Right atrium auricular region (tissue), 2 donors: Measurements from ENCODE around the gene MAP3K12. TPM values are rescaled to one million over a fixed set of nuclear protein-coding genes. Genes with fewer than 3 reads are reported as not detected.

Source experiments
- DNase-seq: peaks from one replicate; pipeline ENCODE4 v3.0.0-alpha.2; 2019; ENCODE audit warnings: low spot score
- H3K27ac ChIP-seq, 2 donors: fragments of 200-600 bp; sonication (generic); 1 replicate in 1 of 2; 2 replicates in 1 of 2; pipeline ENCODE4 v1.5.1; 2016 to 2019
- H3K27me3 ChIP-seq, 2 donors: fragments of 200-600 bp; sonication (generic); one replicate each; pipeline versions ENCODE4 v1.5.1 to v1.6.0; 2017 to 2019
- H3K36me3 ChIP-seq: fragments of 200-600 bp; sonication (generic); one replicate; pipeline ENCODE4 v1.5.1; 2016
- H3K4me1 ChIP-seq, 2 donors: fragments of 200-600 bp; sonication (generic); one replicate each; pipeline versions ENCODE4 v1.5.1 to v1.6.0; 2017 to 2019
- H3K4me3 ChIP-seq, 2 donors: fragments of 200-600 bp; sonication (generic); 1 replicate in 1 of 2; 2 replicates in 1 of 2; pipeline ENCODE4 v1.5.1; 2017 to 2019; ENCODE audit warnings: mild to moderate bottlenecking in 1 of 2, moderate library complexity in 1 of 2
- H3K9me3 ChIP-seq, 2 donors: fragments of 200-600 bp; sonication (generic); one replicate each; pipeline ENCODE4 v1.5.1; 2019
- total RNA-seq, 2 donors: library from RNA; depleted of rRNA; stranded (reverse); fragments of >200 nt; gene quantifications; one replicate each; pipeline ENCODE4 v1.1.0, GENCODE V29; 2016
- TF ChIP-seq, protein P1 (sequence below), 2 donors: fragments of 200-600 bp; sonication (generic); IDR thresholded peaks; one replicate each; pipeline ENCODE4 v1.5.1; 2019; ENCODE audit warnings: antibody characterized with exemption in 2 of 2

MAP3K12 gene
- total RNA-seq, 2 donors from 2014 or later: 2.6 to 9.8 TPM

DNA sequence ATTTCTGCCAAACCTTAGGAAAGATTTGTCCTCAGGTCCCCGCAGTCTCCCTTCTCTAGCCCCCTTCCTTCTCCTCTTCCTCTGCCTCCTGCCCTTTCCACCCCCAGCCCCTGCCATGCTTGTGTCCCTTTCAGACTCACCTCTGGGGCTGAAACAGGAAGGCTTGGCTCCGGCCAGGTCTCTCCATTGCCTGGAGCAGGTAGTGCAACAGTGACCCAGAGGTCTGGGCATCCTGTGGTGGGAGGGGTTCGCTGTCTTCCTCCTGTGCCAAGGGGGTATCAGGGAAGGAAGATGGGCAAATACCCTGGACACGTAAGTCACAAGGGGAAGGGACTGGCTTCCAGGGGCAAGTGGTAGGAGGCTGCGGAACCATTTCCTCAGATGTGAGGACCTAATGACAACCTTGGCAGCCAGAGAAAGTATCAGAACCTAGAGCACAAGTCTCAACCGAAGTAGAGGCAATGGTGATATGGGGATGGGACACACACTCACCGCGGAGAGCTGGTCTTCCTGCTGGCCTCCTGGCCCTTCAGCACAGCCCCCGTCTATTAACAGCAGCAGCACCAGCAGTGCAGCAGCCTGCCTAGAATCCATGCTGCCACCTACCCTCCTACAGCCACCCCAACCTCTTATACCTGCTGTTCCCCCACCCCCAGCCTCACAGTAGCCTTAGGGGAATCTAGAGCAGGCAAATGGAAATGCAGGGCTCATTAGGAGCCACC, 7.8 kb upstream of the MAP3K12 start, which contains the start of gene NPFF:
NPFF (minus strand) TSS at position 604 of the 722 bp plus-strand sequence; CDS start at position 594, 10 bp downstream.
- H3K9me3 ChIP-seq: no peaks in the 10 kb centered on the region
- TF ChIP-seq, protein P1, sequence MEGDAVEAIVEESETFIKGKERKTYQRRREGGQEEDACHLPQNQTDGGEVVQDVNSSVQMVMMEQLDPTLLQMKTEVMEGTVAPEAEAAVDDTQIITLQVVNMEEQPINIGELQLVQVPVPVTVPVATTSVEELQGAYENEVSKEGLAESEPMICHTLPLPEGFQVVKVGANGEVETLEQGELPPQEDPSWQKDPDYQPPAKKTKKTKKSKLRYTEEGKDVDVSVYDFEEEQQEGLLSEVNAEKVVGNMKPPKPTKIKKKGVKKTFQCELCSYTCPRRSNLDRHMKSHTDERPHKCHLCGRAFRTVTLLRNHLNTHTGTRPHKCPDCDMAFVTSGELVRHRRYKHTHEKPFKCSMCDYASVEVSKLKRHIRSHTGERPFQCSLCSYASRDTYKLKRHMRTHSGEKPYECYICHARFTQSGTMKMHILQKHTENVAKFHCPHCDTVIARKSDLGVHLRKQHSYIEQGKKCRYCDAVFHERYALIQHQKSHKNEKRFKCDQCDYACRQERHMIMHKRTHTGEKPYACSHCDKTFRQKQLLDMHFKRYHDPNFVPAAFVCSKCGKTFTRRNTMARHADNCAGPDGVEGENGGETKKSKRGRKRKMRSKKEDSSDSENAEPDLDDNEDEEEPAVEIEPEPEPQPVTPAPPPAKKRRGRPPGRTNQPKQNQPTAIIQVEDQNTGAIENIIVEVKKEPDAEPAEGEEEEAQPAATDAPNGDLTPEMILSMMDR (IDR thresholded peaks at IDR 0.05): no peak
- peaks cover 0 to 25% of the 10 kb centered on the region in 2 donors for H3K4me1 ChIP-seq
- no peak for DNase-seq
- H3K36me3 ChIP-seq: peaks cover 33% of the 10 kb centered on the region
- H3K27ac ChIP-seq: no peak within 1 kb of the TSS
- no peak within 1 kb of the TSS for H3K4me3 ChIP-seq
- no peaks in the 10 kb centered on the region for H3K27me3 ChIP-seq

DNA sequence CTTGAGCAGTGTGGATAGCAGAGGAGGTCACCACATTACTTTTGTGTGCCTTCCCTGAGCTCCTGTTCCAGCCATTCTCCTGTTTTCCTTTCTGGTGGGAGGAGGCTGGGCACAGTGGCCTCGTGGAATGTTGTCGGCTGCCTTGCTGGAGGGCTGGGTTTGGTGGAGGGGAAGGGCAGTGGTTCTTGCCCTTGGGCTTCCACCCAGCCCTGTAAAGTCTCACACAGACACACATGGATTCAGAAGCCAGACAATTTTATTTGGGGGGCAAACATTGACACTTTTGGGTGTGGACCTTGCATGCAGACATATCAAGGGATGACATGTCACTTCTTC, 7.2 kb upstream of the MAP3K12 start:
- TF ChIP-seq, protein P1 (IDR thresholded peaks at IDR 0.05): no peak
- no peak overlapping the region for H3K4me3 ChIP-seq
- no peak overlapping the region for H3K27ac ChIP-seq
- H3K36me3 ChIP-seq: peaks cover 27% of the 10 kb centered on the region
- H3K27me3 ChIP-seq: no peaks in the 10 kb centered on the region
- no peaks in the 10 kb centered on the region for H3K9me3 ChIP-seq
- DNase-seq: no peak
- peaks cover 0 to 31% of the 10 kb centered on the region in 2 donors for H3K4me1 ChIP-seq

DNA sequence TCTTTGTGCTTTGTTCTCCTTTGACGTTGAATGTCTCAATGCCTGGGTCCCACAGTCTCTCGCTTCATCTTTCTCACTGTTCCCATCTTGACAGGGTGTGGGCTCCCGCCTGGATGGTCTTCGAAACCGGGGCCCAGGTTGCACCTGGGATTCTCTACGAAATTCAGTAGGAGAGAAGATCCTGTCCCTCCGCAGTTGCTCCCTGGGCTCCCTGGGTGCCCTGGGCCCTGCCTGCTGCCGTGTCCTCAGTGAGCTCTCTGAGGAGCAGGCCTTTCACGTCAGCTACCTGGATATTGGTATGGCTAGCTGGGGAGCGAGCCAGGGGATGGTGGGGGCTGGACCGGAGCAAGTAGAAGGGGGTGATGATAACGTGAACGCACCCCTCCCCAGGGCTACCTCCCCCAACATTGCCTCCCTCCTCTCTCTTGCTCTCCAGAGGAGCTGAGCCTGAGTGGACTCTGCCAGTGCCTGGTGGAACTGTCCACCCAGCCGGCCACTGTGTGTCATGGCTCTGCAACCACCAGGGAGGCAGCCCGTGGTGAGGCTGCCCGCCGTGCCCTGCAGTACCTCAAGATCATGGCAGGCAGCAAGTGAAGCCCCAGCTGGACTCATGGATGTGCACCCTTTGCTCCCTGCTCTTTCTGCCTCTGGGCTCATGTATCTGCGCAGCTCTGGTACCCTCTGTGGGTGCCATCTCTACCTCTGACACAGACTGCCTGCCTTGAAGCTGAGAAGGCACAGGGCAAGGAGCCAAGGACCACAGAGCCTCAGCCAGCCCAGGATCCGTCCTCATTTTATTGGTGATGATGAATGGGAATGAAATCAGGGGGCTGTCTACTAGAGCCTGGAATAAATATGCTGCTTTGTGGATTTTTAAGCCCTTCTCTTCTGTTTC, 6.5 kb upstream of the MAP3K12 start:
- TF ChIP-seq, protein P1 (IDR thresholded peaks at IDR 0.05): no peak
- peaks cover 23% of the 10 kb centered on the region for H3K36me3 ChIP-seq
- H3K9me3 ChIP-seq: no peaks in the 10 kb centered on the region
- H3K4me1 ChIP-seq: peaks cover 0 to 32% of the 10 kb centered on the region in 2 donors
- no peak overlapping the region for H3K4me3 ChIP-seq
- H3K27ac ChIP-seq: no peak overlapping the region
- H3K27me3 ChIP-seq: no peaks in the 10 kb centered on the region
- no peak for DNase-seq

DNA sequence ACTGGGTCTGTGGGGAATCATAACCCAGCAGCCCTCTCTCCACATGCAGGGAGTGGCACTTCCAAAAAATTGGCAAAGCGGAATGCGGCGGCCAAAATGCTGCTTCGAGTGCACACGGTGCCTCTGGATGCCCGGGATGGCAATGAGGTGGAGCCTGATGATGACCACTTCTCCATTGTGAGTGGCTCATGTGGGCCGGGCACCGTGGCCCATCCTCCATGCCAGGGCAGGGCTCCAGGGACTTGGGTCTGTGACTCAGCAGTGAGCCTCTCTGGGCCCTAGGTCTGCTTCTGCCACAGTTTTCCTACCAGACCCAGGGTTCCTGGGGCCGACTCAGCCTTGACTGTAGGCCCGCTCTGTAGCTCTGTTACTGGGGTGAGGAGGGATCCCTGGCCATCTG, 5.8 kb upstream of the MAP3K12 start:
- Histone ChIP-seq H3K27me3 (no peaks in the 10 kb centered on the region), H3K27ac (no peak overlapping the region), H3K9me3 (no peaks in the 10 kb centered on the region), H3K4me3 (no peak overlapping the region), H3K4me1 (peaks cover 0 to 32% of the 10 kb centered on the region in 2 donors), H3K36me3 (peaks cover 23% of the 10 kb centered on the region)
- TF ChIP-seq, protein P1 (IDR thresholded peaks at IDR 0.05): no peak
- no peak for DNase-seq

DNA sequence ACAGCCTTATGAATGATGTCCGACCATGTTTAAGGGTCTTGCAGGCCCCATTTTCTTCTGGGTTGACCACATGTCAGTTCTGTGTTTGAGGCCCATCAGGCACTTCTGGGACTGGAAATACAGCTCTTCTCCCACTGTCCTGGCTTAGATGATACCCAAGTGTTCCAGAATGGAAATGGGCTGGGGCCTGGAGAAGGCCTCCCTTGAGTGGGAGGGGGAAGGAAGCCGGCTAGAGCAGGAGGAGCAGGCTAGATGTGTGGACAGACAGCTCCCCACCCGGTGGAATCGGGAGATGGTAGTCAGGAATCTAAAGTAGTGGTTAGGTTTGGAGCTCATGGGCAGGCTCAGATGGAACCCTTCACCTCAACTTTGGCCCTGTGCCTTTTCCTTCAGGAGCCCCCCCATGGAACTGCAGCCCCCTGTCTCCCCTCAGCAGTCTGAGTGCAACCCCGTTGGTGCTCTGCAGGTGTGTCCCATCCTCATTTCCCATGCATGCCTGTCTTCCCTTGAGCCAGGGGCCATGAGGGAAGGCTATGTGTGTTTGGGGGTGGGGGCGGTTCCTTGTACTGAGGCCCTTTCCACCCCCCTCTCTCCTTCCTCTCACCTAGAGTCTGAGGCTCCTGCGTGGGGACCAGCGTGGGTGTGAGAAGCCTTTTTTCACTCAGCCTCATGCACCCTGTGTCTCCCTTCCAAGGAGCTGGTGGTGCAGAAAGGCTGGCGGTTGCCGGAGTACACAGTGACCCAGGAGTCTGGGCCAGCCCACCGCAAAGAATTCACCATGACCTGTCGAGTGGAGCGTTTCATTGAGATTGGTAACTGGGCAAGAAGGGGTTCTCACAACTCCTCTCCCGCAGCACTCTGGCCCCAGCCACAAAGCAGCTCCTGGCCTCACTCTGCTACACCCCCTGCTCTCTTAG, 5.0 kb upstream of the MAP3K12 start:
- Histone ChIP-seq H3K4me1 (peaks cover 0 to 32% of the 10 kb centered on the region in 2 donors), H3K27me3 (no peaks in the 10 kb centered on the region), H3K36me3 (peaks cover 23% of the 10 kb centered on the region), H3K27ac (no peak overlapping the region), H3K9me3 (no peaks in the 10 kb centered on the region), H3K4me3 (no peak overlapping the region)
- no peak for DNase-seq
- TF ChIP-seq, protein P1 (IDR thresholded peaks at IDR 0.05): no peak
